COR-L47 (cell line): ENCODE measurements around the gene TEX2.

Source experiments
- DNase-seq: peaks from one replicate; lab custom pipeline; 2025; lab: John Stamatoyannopoulos, UW

TEX2 gene, protein sequence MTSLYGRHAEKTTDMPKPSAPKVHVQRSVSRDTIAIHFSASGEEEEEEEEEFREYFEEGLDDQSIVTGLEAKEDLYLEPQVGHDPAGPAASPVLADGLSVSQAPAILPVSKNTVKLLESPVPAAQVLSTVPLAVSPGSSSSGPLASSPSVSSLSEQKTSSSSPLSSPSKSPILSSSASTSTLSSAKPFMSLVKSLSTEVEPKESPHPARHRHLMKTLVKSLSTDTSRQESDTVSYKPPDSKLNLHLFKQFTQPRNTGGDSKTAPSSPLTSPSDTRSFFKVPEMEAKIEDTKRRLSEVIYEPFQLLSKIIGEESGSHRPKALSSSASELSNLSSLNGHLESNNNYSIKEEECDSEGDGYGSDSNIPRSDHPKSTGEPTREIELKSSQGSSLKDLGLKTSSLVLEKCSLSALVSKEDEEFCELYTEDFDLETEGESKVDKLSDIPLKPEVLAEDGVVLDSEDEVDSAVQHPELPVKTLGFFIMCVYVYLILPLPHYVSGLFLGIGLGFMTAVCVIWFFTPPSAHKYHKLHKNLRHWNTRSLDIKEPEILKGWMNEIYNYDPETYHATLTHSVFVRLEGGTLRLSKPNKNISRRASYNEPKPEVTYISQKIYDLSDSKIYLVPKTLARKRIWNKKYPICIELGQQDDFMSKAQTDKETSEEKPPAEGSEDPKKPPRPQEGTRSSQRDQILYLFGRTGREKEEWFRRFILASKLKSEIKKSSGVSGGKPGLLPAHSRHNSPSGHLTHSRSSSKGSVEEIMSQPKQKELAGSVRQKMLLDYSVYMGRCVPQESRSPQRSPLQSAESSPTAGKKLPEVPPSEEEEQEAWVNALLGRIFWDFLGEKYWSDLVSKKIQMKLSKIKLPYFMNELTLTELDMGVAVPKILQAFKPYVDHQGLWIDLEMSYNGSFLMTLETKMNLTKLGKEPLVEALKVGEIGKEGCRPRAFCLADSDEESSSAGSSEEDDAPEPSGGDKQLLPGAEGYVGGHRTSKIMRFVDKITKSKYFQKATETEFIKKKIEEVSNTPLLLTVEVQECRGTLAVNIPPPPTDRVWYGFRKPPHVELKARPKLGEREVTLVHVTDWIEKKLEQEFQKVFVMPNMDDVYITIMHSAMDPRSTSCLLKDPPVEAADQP

DNA sequence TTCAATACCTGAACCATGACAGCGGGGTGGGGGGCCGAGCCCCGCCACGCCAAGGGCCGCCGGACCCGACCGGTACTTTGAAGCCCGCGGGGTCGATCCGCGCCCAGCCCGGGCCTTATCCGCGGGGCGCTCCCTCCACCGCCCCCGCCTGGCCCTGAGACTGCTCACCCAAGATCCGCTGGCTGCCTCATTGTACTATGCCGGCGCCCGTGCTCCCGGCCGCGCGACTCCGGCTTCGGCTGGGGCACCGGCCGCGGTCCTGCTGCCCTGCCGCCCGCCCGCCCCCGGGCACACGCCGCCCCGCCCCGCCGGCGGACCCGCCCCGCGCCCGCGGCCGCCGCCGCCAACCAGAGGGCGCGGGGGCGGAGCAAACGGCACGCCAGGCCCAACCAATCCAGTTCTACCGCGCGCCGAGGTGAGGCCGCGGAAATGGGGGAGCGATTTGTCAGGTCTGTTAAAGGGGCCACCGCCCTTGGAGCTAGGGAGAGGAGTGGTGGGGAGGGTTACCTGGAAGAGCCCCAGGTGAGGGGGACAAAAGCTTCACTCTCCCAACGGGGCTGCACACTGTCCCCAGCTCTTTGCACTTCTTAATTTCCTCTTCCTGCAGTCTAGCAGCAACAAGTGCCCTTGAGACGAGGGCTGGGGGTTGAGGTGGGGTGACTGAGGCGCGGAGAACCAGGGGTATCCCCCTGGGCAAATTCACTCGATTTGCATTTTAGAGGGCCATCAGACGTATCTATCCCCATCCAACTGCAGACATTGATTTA, at the start of gene TEX2:
TSS of gene TEX2 (minus strand) at position 261 of the 767 bp plus-strand sequence. CDS start 49,043 bp downstream, outside the sequence.
- peak; percentile 89 for DNase-seq

DNA sequence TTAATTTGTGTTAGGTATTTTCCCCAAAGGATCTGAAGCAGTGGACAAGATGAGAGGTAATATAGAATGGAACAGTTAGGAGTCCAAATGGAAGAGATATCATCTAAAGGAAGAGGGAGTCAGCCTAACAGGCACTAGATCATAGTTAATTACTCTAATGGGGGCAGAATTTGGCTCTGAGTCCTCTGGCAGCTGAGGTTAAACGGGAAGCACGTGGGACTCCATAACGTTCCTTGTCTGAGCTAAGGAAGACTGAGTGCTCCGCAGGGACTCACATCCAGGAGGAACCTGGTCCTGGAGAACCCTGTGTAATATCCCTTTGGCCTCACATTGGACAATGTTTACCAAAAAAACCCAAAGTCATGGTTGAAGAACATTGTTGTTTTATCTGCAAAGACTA, 46.6 kb upstream of the TEX2 start:
- no peak for DNase-seq

DNA sequence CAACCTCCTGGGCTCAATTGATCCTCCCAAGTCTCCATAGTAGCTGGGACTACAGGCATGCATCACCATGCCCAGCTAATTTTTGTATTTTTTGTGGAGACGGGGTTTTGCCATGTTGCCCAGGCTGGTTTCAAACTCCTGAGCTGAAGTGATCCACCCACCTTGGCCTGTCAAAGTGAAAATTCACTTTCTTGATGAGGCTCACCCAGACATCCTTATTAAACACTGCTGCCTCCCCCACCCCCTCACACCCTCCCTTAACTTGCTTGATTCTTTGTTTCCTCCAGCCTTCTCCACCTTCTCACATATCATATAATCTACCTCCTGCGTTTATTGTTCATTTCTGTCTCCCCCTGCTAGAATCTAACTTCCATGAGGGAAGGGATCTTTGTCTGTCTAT, 46.0 kb upstream of the TEX2 start:
- DNase-seq: no peak

DNA sequence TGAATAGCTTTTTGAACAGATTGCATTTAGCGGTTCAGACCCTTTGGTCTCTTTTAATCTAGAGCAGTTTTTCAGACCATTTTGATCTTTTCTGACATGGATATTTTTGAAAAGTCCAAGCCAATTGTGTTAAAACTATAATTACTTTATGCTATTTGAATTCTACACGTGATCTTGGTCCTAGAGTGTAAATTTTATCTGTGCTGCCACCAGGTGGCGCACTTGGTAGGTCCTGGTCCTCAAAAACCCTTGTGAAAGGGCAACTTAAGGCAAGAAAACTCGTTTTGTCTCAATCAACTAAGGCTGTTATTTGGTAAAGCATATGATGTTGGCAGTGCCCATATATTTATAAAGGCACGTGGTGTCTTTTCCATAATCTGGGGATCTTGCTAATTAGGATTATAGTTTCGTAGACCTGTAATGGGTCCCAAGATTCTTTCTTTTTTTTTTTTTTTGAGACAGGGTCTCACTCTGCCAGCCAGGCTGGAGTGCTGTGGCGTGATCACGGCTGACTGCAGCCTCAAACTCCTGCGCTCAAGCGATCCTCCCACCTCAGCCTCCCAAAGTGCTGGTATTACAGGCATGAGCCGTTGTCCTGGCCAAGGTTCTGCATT, 43.9 kb upstream of the TEX2 start:
- DNase-seq: peak; percentile 27

DNA sequence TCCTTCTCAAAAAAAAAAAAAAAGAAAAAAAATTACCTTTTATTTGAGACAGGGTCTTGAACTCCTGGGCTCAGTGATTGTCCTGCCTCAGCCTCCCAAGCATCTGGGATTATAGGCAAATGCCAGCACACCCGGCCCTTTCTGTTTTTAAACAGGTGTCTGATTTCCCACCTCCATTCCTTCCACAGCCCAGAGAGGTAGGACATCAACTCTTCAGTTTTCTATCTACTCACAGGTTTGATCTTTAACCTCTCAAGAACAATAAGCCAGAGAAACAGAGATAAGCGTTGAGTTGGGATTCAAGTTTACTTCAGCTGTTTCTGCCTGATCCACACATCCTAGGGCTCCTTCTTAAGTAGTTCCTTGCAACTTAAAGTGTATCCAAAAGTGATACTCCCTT, 41.5 kb upstream of the TEX2 start:
- DNase-seq: no peak

DNA sequence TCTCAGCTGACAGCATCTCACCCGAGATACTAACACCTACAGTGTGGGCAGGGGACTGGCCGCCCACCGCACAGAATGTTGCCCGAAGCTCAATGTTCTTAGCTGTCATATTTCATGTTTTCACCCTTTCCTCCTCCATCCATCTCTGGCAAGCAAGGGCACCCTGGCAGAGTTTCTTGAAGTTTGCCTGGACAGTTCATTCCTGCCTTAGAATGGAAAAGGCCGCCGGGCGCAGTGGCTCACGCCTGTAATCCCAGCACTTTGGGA, 37.6 kb upstream of the TEX2 start:
- DNase-seq: no peak

DNA sequence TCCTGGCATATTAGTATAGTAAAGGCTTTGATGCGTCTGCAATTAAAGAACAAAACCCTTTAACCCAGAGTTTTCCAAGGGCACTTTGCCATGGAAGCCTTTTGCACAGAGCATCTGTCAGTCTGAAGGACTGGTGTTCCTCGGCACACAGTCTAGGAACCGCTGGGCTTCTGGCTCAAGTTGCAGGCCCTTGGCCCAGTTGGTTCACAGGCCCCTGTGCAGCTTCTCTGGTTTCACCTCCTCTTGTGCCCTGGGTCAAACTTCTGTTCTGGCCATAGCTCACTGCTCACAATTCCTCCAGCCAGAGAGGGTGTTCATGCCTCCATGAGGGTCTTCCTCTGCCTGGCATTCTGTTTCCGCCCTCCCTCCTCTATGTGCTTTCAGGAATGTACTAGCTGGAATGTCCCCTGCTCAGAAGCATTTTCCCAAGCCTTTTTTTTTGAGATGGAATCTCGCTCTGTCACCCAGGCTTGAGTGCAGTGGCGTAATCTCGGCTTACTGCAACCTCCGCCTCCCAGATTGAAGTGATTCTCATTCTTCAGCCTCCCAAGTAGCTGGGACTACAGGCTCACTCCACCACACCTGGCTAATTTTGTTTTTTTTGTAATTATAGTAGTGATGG, 34.5 kb upstream of the TEX2 start:
- no peak for DNase-seq

DNA sequence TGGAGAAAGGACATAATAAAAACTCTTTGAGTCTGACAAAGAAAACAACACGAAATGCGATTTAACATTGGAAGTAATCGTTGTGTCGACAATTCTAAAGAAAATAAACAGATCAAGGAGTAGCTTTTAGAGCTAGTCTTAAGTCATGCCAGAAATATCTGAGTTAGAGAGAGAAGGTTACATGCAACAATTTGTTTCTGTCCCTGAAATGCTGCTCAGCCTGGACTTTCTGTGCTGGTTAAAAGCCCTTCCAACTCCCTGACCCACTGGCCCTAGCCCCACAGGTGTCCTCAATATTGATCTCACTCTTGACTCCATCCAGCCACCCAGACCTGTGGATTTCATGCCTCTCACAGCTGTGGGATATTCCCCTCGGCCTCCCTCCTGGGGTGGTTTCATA, 33.2 kb upstream of the TEX2 start:
- no peak for DNase-seq

DNA sequence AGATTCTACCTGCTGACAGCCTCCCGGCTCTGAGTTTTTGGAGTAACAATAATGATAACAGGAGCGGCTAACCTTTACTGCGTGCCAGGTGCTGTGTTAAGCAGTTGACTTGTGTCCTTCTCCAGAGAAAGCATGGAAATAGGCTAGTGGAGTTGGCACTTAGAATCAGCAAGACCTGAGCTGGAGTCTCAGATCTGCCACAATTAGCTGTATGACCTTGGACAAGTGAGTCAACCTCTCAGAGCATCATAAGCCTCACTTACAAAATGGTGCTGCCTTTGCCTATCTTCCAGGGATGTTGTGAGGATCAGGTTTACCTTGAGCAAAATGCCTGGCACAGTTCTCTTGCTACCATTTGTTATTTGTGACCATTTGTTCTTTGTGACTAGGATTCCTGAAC, 32.1 kb upstream of the TEX2 start:
- DNase-seq: no peak

DNA sequence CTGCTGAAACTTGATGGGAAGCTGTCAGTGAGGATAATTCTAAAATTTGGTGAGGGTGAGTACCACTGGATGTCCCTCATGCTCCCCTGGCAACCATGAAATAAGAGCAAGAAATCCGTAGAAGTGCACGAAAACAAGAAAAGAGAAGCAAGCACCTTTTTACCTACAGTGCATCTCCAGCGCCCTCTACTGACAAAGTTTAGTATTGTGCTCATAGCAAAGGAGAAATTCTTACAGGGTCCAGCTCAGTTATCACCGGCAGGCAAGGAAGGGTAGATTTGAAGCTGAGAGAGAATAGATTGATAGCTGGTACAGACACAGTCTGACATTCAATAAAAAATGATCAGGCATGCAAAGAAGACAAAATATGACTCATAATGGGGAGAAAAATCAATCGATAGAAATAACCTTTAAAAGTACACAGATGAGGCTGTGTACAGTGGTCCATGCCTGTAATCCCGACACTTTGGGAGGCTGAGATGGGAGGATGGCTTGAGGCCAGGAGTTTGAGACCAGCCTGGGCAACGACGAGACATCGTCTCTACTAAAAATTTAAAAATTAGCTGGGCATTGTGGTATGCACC, 28.3 kb upstream of the TEX2 start:
- DNase-seq: no peak

DNA sequence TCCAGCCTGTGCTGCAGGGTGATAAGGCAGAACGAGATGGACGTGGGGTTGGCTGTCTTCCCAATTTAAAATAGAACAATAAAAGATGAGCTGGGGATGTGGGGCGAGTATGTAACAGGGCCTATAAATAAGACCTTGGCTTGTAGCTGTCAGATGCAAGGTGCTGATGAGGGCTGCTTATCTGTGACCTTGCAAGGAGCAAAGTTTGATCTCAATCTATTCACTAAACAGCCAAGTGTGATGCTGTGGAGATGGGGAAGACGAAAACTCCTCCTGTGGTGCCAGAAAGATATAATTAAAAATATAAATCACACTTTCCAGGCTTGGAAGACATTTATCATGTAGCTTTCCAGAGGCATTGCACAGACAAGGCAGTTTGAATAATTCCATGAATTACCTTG, 26.7 kb upstream of the TEX2 start:
- DNase-seq: no peak

DNA sequence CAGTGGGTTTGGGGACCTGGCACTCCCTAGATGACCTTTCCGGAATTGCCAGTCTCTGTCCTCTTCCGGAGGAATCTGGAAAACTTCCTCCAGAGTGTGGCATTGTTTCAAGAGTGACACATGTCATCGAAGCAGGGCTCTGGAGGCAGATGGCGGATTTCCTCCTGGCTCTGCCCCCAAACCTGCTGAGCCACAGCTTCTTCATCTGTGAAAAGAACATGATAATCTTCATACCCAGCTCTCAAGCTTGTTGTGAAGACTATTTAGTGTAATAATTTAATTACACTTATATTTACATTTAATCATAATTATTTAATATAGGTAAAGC, 19.7 kb upstream of the TEX2 start:
- DNase-seq: no peak

DNA sequence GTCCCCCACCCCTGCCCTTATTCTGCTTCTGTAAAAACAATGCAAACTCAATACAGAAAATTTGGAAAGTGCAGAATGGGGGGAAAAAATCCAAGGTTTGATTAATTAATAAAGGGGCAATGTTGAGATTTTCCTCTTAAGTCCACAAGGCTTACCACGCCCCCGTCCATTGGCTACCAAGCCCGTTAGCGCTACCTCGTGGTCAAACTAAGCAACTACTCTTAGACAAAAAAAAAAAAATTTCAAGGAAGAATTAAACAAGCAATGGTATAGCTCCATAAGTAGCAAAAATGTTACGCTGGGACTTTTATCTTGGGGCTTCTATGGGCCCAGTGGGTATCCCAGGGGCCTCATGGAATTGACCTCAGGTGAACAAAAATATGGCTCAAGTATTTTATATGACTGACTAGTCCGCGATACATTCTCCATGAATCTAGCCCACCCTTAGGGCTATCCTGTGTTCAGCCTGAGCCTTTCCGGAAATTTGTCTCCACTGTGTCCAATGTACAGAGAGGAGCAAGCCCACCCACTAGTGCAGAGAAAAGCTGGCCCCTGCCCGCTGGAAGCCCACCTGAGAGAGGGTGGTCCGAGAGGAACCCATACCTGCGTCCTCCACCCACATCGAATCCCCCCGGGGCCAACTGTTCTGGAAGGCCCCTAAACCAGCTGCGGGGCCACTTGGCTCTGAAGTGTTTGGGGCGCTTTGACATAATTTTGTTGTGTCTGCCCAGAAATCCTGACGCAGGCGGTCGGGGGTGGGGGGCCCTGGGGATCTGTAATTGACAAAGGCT, 19.1 kb upstream of the TEX2 start:
- peak; percentile 77 for DNase-seq

DNA sequence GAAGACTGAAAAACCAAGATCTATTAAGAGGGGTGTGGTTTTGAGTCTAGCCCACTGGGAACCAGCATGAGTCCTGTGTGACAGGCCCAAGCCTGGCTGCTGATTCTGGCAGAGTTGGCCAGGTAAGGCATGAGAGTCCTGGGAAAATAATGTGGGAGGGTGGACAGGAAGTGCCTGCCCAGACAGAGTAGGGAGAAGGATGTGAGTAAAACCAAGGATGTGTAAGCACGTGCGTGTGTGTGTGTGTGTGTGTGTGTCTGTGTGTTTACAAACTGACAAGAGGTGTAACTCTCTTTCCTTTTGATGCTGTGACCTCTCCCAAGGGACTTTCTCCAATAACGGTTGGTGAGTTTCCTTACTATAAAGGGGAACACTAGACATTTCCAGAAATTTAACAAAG, 15.6 kb upstream of the TEX2 start:
- no peak for DNase-seq

DNA sequence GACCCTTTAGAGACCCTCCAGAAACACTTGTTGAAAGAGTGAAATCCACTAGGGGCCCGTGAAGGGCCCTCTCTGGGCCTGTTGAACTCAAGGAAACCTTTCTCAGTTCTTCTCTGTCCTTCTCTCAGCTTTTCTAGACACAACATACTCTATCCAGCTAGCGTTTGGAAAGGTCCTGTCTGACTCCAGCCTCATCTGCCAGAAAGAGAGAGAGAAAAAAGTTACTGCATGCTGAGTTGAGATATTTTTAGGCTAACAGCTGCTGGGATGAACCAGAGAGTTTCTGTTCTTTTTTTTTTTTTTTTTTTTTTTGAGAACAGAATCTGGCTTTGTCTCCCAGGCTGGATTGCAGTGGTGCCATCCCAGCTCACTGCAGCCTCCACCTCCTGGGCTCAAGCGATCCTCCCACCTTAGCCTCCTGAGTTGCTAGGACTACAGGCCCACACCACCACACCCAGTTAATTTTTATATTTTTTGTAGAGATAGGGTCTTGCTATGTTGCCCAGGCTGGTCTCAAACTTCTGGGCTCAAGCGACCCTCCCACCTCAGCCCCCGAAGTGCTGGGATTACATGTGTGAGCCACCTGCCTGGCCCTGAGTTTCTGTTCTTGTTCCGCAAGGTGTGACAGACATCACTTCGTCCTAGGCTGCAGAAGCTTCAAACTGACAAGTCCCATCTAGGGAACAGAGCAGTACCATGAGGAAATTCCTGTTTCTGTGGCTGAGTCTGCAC, 14.9 kb upstream of the TEX2 start:
- no peak for DNase-seq

DNA sequence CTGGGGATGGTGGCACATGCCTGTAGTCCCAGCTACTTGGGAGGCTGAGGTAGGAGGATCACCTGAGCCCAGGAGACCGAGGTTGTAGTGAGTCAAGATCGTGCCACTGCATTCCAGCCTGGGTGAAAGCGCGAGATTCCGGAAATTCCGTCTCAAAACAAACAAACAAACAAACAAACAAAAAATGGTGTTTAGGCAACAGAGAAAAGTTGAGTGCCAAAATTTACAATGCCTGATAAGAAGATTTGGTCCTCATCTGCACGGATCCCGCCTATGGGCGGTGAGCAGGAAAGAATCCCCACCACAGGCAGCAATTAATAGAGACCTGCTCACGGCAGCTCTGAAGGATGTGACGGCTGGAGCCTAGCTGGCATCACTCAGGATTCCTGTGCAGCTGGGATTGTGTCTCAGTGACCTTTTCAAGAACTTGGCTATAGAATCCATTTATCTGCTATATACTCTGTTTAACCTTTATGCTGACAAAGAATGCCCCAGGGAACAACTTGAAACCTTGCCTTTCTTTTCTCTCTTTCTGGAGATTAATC, 14.0 kb upstream of the TEX2 start:
- no peak for DNase-seq

DNA sequence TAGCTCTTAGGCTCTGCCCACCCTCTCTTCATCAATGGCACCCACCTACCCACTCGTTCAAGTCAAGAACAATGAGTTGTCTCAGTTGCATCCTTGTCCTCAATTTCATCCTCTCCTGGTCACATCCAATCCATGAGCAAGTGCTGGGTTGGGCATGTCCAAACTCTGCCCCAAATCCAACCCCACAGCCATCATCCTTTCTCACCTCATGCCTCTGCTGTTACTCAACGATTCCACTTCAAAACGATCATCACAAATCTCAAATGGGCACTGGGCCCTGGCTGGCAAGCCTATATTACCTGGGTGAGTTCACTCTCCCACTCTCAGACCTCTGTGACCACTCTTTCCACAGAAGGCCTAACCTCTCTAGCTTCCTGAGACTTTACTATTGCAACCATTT, 12.0 kb upstream of the TEX2 start:
- DNase-seq: no peak

DNA sequence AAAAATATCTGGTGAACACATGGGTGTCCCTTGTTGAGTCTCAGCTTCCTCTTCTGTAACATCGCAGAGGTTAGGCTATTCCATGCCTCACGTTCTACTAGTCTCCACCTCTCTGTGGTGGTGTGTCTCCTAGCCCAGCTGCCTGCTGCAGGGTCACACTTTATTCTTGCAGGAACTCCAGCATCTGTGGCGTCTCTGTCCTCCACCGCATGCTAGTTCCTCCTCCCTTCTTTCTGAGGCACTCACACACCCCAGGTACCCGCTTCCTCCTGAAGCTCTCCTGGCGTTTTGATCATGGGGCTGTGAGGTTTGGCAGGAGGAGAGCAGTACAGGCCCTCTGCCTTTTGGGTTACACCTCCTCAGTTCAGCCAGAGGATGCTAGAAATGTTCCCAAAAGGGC, 9.9 kb upstream of the TEX2 start:
- no peak for DNase-seq

DNA sequence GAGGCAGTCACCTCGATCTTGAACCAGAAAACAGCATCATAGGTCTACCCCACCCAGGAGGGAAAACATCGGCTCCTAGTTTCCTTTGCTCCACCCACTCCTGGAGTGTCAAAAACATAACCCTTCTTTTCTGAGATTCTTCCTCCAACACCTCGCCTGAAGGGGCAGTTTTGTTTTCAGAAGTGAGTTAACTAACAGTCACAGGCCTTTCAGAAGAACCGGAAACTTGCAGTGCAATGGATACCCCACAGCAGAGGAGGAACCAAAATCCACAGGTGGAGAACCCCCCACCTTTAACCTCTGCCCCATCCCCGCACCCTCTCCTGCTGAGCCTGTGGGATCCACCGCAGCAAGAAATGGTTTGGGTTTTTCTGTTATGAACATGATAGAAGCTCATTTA, 7.8 kb upstream of the TEX2 start:
- no peak for DNase-seq
